Upper lobe of left lung (tissue), 4 donors: ENCODE data around the gene KLHL30.

Experiments used
- EP300 ChIP-seq, 4 donors: sonication (generic); formaldehyde crosslinking; IDR thresholded peaks; one replicate each; pipeline ENCODE4 v1.5.1; 2017; ENCODE audit warnings: antibody characterized with exemption in 4 of 4, control low read depth in 2 of 4
- POLR2A ChIP-seq, 4 donors: fragments of 450-650 bp; IDR thresholded peaks; one replicate each; pipeline ENCODE4 v1.5.1; 2016 to 2017; ENCODE audit warnings: antibody characterized with exemption in 4 of 4, mild to moderate bottlenecking in 2 of 4
- POLR2AphosphoS5 ChIP-seq, 2 donors: sonication (generic); formaldehyde crosslinking; IDR thresholded peaks; one replicate each; pipeline ENCODE4 v1.5.1; 2017; ENCODE audit warnings: antibody characterized with exemption in 2 of 2
- TF ChIP-seq, protein P1 (sequence below), 6 experiments: fragments of 450-650 bp in 4 of 6; fragments of 200-600 bp in 2 of 6; sonication (generic) in 2 of 6; IDR thresholded peaks; one replicate each; pipeline ENCODE4 v1.5.1; 2016 to 2019; ENCODE audit warnings: antibody characterized with exemption in 6 of 6

DNA sequence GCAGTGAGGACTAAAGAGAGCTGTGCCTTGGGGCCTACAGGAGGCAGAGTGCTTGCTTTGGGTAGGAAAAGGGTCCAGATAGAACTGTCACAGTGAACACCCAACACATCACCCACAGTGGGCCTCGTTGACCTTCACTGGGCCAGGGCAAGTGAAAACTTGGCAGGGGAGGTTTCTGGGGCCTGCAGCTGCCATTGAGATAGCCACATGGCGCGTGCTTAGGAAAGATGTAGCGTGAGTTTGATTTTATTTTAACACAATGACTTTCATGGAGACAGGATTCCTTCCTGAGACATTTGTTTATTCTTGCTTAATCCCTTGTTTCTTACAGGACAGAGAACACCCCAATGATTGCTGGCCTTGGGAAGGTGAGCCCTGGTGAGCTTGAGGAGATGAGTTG, 47.6 kb upstream of the KLHL30 start:
- TF ChIP-seq, protein P1, sequence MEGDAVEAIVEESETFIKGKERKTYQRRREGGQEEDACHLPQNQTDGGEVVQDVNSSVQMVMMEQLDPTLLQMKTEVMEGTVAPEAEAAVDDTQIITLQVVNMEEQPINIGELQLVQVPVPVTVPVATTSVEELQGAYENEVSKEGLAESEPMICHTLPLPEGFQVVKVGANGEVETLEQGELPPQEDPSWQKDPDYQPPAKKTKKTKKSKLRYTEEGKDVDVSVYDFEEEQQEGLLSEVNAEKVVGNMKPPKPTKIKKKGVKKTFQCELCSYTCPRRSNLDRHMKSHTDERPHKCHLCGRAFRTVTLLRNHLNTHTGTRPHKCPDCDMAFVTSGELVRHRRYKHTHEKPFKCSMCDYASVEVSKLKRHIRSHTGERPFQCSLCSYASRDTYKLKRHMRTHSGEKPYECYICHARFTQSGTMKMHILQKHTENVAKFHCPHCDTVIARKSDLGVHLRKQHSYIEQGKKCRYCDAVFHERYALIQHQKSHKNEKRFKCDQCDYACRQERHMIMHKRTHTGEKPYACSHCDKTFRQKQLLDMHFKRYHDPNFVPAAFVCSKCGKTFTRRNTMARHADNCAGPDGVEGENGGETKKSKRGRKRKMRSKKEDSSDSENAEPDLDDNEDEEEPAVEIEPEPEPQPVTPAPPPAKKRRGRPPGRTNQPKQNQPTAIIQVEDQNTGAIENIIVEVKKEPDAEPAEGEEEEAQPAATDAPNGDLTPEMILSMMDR (IDR thresholded peaks at IDR 0.05): no peak
- no peak for TF ChIP-seq EP300 (IDR thresholded peaks at IDR 0.05)
- TF ChIP-seq POLR2A (IDR thresholded peaks at IDR 0.05): no peak
- TF ChIP-seq POLR2AphosphoS5 (IDR thresholded peaks at IDR 0.05): no peak
